ENCODE results near the gene B4GALT6. TPM values are rescaled to one million over a fixed set of nuclear protein-coding genes. Genes with fewer than 3 reads are reported as not detected.

Gene B4GALT6
- total and polyA plus RNA-seq, 10 of the 15 experiments (the other 5 are each of a cell fraction or from before 2014, with no cell fraction given): 11.9 to 47.4 (median 18.0) TPM

DNA sequence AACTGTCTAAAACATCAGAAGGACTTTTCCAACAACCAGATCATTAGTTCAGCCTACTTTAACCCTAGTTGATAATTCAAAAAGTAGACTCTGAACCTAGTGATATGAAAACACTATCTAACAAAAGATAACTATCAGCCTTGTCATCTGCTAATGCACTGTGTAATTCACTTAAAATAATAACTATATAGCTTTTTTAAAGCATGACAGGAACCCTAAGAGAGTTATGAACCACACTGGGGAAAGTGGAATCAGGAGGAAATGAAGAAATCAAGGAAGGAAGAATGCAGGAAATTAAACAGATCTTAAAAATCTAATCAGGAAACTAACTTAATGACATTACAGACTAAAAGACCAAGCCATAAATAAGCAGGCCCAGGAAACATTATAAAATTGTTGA, 9.0 kb downstream of the B4GALT6 start:
- Histone ChIP-seq H3K27me3 (replicated peaks in 1 of 2; ENCODE audit: control insufficient read depth in 2 of 2, insufficient read depth in 2 of 2, low read length in 1 of 2) (no peaks in the 10 kb centered on the region), H3K9me3 (replicated peaks; ENCODE audit: control insufficient read depth, insufficient read depth, low read length) (no peaks in the 10 kb centered on the region), H3K4me2 (ENCODE audit: control insufficient read depth, insufficient read depth) (peak overlapping the region; percentile 11; the same call in 1 of the 2 replicates), H3K27ac (ENCODE audit: control insufficient read depth, insufficient read depth) (peak overlapping the region; percentile 36; the same call in 1 of the 2 replicates), H3K36me3 (ENCODE audit: control insufficient read depth in 2 of 2, insufficient read depth in 2 of 2, low read length in 1 of 2) (no peaks in the 10 kb centered on the region), H3K4me3 (no peak overlapping the region), H3K9ac (ENCODE audit: control insufficient read depth, insufficient read depth, low read length) (no peak overlapping the region), H2AFZ (ENCODE audit: control insufficient read depth, low read depth, low read length) (no peak overlapping the region), H3K79me2 (ENCODE audit: control insufficient read depth, insufficient read depth, low read length) (peaks cover 84% of the 10 kb centered on the region), H4K20me1 (ENCODE audit: control insufficient read depth, insufficient read depth) (no peaks in the 10 kb centered on the region), H3K4me1 (ENCODE audit: control insufficient read depth, insufficient read depth, low read length) (peaks cover 30% of the 10 kb centered on the region)
- in situ Hi-C loops (cut with MboI) (no loop called here), intact Hi-C loops (cut with micrococcal nuclease; ENCODE audit: unreplicated experiment) (no loop called here)
- ATAC-seq: no peak
- CTCF ChIA-PET: interaction anchor here (1.0 to 14.8 kb wide), 2 partner anchors 11 to 25 kb away, joined by 3 to 135 read pairs; no protein-coding TSS in a partner anchor
- SMC1A ChIA-PET (ENCODE audit: uncharacterized antibody, unreplicated experiment): interaction anchor here (1.0 to 15.2 kb wide), 4 partner anchors 8 to 26 kb away, joined by 4 to 169 read pairs (median 96); no protein-coding TSS in a partner anchor
- DNase-seq (ENCODE audit: low read depth, low spot score): no peak
- BruUV-seq (replicated peaks): no TSS peak
- FAIRE-seq: no peak
- POLR2A ChIA-PET: interaction anchor here (1.0 to 7.4 kb wide), 3 partner anchors 17 to 31 kb away, joined by 3 to 64 read pairs (median 6); no protein-coding TSS in a partner anchor
- RAD21 ChIA-PET (ENCODE audit: unreplicated experiment): interaction anchor here (0.7 to 14.0 kb wide), 4 partner anchors 13 to 175 kb away, joined by 3 to 168 read pairs (median 36); no protein-coding TSS in a partner anchor
- no peak for TF ChIP-seq MXI1 (IDR thresholded peaks at IDR 0.05; ENCODE audit: low read depth, low read length)
- TF ChIP-seq YBX1 (IDR thresholded peaks at IDR 0.05): no peak
- no peak for TF ChIP-seq LARP7 (IDR thresholded peaks at IDR 0.05)
- TF ChIP-seq, protein P1, sequence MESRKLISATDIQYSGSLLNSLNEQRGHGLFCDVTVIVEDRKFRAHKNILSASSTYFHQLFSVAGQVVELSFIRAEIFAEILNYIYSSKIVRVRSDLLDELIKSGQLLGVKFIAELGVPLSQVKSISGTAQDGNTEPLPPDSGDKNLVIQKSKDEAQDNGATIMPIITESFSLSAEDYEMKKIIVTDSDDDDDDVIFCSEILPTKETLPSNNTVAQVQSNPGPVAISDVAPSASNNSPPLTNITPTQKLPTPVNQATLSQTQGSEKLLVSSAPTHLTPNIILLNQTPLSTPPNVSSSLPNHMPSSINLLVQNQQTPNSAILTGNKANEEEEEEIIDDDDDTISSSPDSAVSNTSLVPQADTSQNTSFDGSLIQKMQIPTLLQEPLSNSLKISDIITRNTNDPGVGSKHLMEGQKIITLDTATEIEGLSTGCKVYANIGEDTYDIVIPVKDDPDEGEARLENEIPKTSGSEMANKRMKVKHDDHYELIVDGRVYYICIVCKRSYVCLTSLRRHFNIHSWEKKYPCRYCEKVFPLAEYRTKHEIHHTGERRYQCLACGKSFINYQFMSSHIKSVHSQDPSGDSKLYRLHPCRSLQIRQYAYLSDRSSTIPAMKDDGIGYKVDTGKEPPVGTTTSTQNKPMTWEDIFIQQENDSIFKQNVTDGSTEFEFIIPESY (IDR thresholded peaks at IDR 0.05): no peak
- no peak for TF ChIP-seq PBX3 (IDR thresholded peaks at IDR 0.05; ENCODE audit: insufficient replicate concordance, low read depth, low read length)
- no peak for TF ChIP-seq RBBP5 (conservative IDR thresholded peaks at IDR 0.05)
- no peak for TF ChIP-seq EP300 (IDR thresholded peaks at IDR 0.05; ENCODE audit: borderline replicate concordance in 1 of 2, control insufficient read depth in 1 of 2, low read depth in 2 of 2, low read length in 2 of 2)
- TF ChIP-seq MYC (IDR thresholded peaks at IDR 0.05; ENCODE audit: insufficient read depth, insufficient read length, insufficient replicate concordance, low read length, severe bottlenecking): no peak
- TF ChIP-seq RELB (IDR thresholded peaks at IDR 0.05; ENCODE audit: low read depth): no peak
- no peak for TF ChIP-seq SMAD5 (IDR thresholded peaks at IDR 0.05; ENCODE audit: low read depth)
- TF ChIP-seq SIX5 (IDR thresholded peaks at IDR 0.05; ENCODE audit: low read depth, low read length, severe bottlenecking): no peak
